ENCODE data around the gene FKTN. TPM values are rescaled to one million over a fixed set of nuclear protein-coding genes. Genes with fewer than 3 reads are reported as not detected.

Gene FKTN
- total RNA-seq, 4 donors from 2014 or later, result 10.6 to 39.2 (median 26.8) TPM

- no peaks in the 10 kb centered on the region for H3K36me3 ChIP-seq
- TF ChIP-seq, protein P1, sequence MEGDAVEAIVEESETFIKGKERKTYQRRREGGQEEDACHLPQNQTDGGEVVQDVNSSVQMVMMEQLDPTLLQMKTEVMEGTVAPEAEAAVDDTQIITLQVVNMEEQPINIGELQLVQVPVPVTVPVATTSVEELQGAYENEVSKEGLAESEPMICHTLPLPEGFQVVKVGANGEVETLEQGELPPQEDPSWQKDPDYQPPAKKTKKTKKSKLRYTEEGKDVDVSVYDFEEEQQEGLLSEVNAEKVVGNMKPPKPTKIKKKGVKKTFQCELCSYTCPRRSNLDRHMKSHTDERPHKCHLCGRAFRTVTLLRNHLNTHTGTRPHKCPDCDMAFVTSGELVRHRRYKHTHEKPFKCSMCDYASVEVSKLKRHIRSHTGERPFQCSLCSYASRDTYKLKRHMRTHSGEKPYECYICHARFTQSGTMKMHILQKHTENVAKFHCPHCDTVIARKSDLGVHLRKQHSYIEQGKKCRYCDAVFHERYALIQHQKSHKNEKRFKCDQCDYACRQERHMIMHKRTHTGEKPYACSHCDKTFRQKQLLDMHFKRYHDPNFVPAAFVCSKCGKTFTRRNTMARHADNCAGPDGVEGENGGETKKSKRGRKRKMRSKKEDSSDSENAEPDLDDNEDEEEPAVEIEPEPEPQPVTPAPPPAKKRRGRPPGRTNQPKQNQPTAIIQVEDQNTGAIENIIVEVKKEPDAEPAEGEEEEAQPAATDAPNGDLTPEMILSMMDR (IDR thresholded peaks at IDR 0.05), result no peak
- TF ChIP-seq POLR2A (IDR thresholded peaks at IDR 0.05), result no peak
- intact Hi-C loops (cut with DNase I), result no loop called here
- DNase-seq, result no peak
- H3K27ac ChIP-seq, result no peak overlapping the region
- no peak overlapping the region for H3K4me3 ChIP-seq (replicated peaks in 1 of 3)
- H3K4me1 ChIP-seq, result no peaks in the 10 kb centered on the region
- 87 to 89% methylated on average over 5 of the region's 5 CpGs for whole genome bisulfite sequencing, 2 donors
- no peaks in the 10 kb centered on the region for H3K9me3 ChIP-seq
- H3K27me3 ChIP-seq, result no peaks in the 10 kb centered on the region
These were observed 106.0 kb downstream of the FKTN start for GRCh38 chr9:105663914-105664313.

DNA sequence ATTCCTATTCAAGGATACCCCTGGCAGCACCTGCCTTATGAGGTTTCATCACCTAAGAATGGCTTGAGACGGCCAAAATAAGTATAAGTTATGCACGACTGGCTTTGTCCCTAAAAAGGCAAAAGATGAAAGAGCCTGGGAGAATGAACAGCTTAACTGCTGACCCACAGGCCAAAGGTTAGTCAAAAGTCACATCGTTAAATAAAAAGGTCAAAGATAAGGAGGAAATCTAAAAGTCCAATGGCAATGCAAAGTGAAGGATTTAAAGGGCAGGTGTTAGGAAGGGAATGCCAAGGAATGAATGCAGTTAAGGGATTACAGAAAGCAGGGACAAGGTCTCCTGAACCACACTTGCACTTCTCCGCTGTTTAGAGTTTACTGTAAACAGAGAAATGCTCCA lies 109.9 kb downstream of the FKTN start:
- no peak overlapping the region for H3K27ac ChIP-seq
- H3K9me3 ChIP-seq, result no peaks in the 10 kb centered on the region
- 35 to 60% methylated on average over 4 of the region's 4 CpGs for WGBS, 2 donors
- no peak for DNase-seq
- H3K36me3 ChIP-seq, result no peaks in the 10 kb centered on the region
- intact Hi-C loops (cut with DNase I), result no loop called here
- no peak overlapping the region for H3K4me3 ChIP-seq (replicated peaks in 1 of 3)
- TF ChIP-seq POLR2A (IDR thresholded peaks at IDR 0.05), result no peak
- TF ChIP-seq, protein P1 (IDR thresholded peaks at IDR 0.05), result no peak
- no peaks in the 10 kb centered on the region for H3K4me1 ChIP-seq
- H3K27me3 ChIP-seq, result no peaks in the 10 kb centered on the region

DNA sequence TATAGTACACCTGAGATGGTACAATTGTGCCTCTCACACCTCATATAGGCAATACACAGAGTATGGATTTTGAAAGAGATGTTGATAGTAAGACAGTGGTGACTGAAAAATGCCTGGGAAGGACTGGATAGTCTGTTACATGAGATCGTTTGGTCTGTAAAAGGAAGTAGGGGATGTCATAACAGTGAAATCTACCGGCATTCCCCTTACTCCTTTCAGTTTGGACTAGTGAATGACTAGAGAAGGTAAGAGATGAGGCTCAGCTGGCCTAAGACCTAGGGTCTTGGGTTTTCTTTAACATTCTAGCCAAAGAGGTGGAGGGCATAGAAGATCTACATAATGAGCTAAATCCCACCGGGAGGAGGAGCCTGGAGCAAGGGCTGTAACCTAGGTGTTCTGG lies 112.4 kb downstream of the FKTN start:
- TF ChIP-seq, protein P1 (IDR thresholded peaks at IDR 0.05), result no peak
- no peak for TF ChIP-seq POLR2A (IDR thresholded peaks at IDR 0.05)
- no peaks in the 10 kb centered on the region for H3K4me1 ChIP-seq
- no peaks in the 10 kb centered on the region for H3K27me3 ChIP-seq
- H3K4me3 ChIP-seq (replicated peaks in 1 of 3), result no peak overlapping the region
- DNase-seq, result no peak
- no peaks in the 10 kb centered on the region for H3K36me3 ChIP-seq
- H3K9me3 ChIP-seq, result no peaks in the 10 kb centered on the region
- no peak overlapping the region for H3K27ac ChIP-seq
- intact Hi-C loops (cut with DNase I), result no loop called here
- 66 to 69% methylated on average over 3 of the region's 3 CpGs for WGBS, 2 donors

DNA sequence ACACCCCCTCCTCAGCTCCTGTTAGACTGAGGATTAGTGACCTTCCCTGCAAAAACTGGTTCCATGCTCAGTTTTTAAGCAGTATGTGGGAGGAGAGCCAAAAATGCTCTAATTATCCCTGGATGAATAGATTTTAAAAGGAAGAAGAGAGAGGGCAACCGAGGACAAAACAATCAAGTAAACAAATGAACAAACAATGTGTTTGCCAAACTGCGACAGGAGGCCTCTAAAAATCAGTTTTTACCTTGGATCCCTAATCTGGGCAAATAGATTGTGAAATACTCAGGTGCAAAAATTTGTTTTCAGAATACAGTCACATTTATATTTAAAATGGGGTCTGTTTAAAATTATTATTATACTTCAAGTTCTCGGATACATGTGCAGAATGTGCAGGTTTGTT lies 112.8 kb downstream of the FKTN start:
- Histone ChIP-seq H3K9me3 (no peaks in the 10 kb centered on the region), H3K36me3 (no peaks in the 10 kb centered on the region), H3K4me3 (replicated peaks in 1 of 3) (no peak overlapping the region), H3K4me1 (no peaks in the 10 kb centered on the region), H3K27ac (no peak overlapping the region), H3K27me3 (no peaks in the 10 kb centered on the region)
- intact Hi-C loops (cut with DNase I), result no loop called here
- no peak for DNase-seq
- 74 to 75% methylated on average over 3 of the region's 3 CpGs for WGBS, 2 donors
- TF ChIP-seq, protein P1 (IDR thresholded peaks at IDR 0.05), result no peak
- TF ChIP-seq POLR2A (IDR thresholded peaks at IDR 0.05), result no peak

DNA sequence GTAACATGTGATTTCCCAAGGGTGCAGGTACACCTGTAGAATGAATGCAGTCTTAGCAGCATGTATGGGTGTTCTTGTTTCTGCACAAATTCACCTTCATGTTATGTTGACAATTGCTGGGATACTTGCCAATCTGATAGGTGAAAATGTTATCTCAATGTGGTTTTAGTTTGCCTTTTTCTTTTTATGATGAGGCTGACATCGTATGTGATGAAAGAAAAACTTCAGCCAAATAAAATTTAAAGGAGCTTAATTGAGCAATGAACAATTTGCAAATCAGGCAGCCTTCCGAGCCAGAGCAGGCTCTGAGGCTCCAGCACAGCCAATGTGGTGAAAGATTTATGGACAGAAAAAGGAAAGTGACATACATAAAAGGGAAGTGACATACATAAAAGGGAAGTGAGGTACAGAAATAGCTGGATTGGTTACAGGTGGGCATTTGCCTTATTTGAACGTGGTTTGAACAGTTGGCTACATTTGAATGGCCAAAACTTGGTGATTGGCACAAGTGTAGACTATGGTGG lies 114.8 kb downstream of the FKTN start:
- H3K27me3 ChIP-seq, result no peaks in the 10 kb centered on the region
- no peak overlapping the region for H3K27ac ChIP-seq
- no peaks in the 10 kb centered on the region for H3K36me3 ChIP-seq
- 60% methylated on average over 3 of the region's 3 CpGs for WGBS, 2 donors
- H3K4me1 ChIP-seq, result no peaks in the 10 kb centered on the region
- H3K9me3 ChIP-seq, result no peaks in the 10 kb centered on the region
- TF ChIP-seq, protein P1 (IDR thresholded peaks at IDR 0.05), result no peak
- no peak for TF ChIP-seq POLR2A (IDR thresholded peaks at IDR 0.05)
- H3K4me3 ChIP-seq (replicated peaks in 1 of 3), result no peak overlapping the region
- no peak for DNase-seq
- intact Hi-C loops (cut with DNase I), result no loop called here
